AG04449 (cell line): Measurements from ENCODE around the gene DUSP2.

Experiments
- CTCF ChIA-PET: fragments of 350-600 bp; formaldehyde crosslinking; extraction: SDS; loops from one replicate; lab custom pipeline; 2021; ENCODE audit warnings: antibody characterized with exemption; lab: Yijun Ruan, JAX
- POLR2A ChIA-PET: fragments of 400-600, 350-600 bp; formaldehyde crosslinking; extraction: SDS; loops from one replicate; lab custom pipeline; 2020; ENCODE audit warnings: antibody characterized with exemption, inconsistent platforms; lab: Yijun Ruan, JAX
- DNase-seq: peaks from one replicate; pipeline ENCODE4 v3.0.0-alpha.2; 2010; ENCODE audit warnings: low read depth, low spot score
- H3K4me3 ChIP-seq: 2 replicates; pipeline ENCODE4 v1.5.1; 2011; ENCODE audit warnings: low read depth, mild to moderate bottlenecking, control low read depth, low read length
- TF ChIP-seq, protein P1 (sequence below): IDR thresholded peaks from one replicate; pipeline ENCODE4 v1.5.1; 2011; ENCODE audit warnings: mild to moderate bottlenecking, moderate library complexity, low read length, control low read depth, inconsistent platforms; ENCODE audit not compliant: insufficient read depth; ENCODE audit errors: missing control alignments

DUSP2 gene

DNA sequence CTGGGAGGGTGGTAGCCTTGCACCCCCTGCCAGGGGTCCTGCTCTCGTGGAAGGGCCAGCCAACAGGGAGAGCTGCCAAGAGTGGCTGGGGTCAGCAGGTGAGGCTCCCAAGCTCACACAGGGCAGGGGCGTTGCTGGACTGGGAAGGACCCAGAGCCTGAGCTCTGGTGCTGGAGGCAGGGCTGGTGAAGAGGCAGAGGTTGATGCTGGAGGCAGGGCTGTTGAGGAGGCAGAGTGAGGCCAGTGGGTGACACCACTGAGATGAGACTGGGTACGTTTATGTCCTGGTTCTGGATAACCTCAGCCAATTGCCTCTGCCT lies 35.9 kb downstream of the DUSP2 start:
- TF ChIP-seq, protein P1, sequence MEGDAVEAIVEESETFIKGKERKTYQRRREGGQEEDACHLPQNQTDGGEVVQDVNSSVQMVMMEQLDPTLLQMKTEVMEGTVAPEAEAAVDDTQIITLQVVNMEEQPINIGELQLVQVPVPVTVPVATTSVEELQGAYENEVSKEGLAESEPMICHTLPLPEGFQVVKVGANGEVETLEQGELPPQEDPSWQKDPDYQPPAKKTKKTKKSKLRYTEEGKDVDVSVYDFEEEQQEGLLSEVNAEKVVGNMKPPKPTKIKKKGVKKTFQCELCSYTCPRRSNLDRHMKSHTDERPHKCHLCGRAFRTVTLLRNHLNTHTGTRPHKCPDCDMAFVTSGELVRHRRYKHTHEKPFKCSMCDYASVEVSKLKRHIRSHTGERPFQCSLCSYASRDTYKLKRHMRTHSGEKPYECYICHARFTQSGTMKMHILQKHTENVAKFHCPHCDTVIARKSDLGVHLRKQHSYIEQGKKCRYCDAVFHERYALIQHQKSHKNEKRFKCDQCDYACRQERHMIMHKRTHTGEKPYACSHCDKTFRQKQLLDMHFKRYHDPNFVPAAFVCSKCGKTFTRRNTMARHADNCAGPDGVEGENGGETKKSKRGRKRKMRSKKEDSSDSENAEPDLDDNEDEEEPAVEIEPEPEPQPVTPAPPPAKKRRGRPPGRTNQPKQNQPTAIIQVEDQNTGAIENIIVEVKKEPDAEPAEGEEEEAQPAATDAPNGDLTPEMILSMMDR = no peak
- H3K4me3 ChIP-seq = no peak overlapping the region
- DNase-seq = no peak
- POLR2A ChIA-PET = no interaction called here
- CTCF ChIA-PET = interaction anchor here (2.3 to 4.1 kb wide), 2 partner anchors 9 to 27 kb away, joined by 5 to 40 read pairs; partner anchors contain the start of gene ADRA2B

GRCh38 chr2:96108541-96109360 lies 36.5 kb downstream of the DUSP2 start:
- TF ChIP-seq, protein P1 = no peak
- CTCF ChIA-PET = interaction anchor here (0.9 to 4.1 kb wide), 5 partner anchors 9 to 87 kb away, joined by 3 to 40 read pairs (median 5); partner anchors contain the start of gene ADRA2B
- H3K4me3 ChIP-seq = no peak overlapping the region
- DNase-seq = no peak
- POLR2A ChIA-PET = no interaction called here

- TF ChIP-seq, protein P1 = no peak
These were observed 37.1 kb downstream of the DUSP2 start for GRCh38 chr2:96108151-96108540.

DNA sequence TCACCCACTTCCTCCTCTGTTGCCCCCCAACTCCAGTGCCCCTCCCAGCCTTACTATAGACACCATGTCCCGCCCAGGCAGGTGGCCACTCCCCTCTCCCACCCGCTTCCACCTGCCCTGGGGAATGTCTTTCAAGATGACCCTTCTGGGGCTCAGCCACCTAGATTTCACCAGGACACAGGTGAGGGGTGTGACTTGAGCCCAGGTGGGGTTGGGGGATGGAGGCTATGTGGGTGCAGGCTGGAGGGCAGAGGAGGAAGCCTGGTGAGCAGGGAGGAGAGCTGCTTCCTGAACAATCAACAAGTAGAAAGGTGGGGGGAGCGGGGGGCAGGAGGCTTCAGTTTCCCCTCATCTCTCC lies 37.6 kb downstream of the DUSP2 start:
- ChIA-PET POLR2A (no interaction called here), CTCF (interaction anchor here (1.1 to 4.1 kb wide), 4 partner anchors 8 to 86 kb away, joined by 3 to 40 read pairs (median 5); partner anchors contain the start of gene ADRA2B)
- TF ChIP-seq, protein P1 = no peak
- no peak for DNase-seq
- no peak overlapping the region for H3K4me3 ChIP-seq

More at GRCh38 chr2:96108151-96108540, 37.1 kb downstream of the DUSP2 start:
- POLR2A ChIA-PET = no interaction called here
- no peak for DNase-seq
- CTCF ChIA-PET = interaction anchor here (0.9 to 4.1 kb wide), 5 partner anchors 9 to 86 kb away, joined by 3 to 40 read pairs (median 5); partner anchors contain the start of gene ADRA2B
- H3K4me3 ChIP-seq = no peak overlapping the region

DNA sequence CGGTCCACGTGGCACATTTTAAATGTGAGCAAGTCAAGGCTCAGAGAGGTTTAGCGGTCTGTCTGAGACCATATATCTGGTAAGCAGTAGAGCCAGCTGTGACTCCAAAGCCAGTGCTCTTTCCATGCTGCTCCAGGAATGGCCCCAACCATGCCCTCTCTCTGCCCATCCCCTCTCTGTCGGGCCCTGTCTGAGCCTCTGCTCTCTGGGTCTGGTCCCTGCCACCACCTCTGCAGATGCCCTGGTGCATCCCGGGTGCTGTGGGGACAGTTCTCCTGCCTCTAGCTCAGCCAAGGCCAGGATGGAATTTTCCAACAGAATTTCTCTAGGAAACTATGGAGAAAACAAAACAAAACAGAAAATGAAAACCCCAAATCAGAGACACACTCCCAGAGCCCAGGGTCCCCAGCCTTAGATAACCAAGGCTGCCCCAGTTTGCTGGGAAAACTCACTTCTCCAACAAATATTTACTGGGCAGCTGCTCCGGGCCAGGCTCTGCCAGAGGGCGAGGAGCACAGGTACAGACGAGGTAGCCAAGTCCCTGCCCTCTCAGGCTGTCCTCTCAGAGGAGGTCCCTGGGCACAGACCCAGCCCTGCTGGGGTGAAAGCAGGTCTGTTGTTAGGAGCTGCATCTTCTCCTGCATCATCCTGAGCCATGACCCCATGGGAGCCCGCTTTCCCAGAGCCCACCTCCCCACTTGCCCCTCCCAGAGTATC lies 38.1 kb downstream of the DUSP2 start:
- ChIA-PET CTCF (interaction anchor here (1.3 to 4.1 kb wide), 4 partner anchors 11 to 402 kb away, joined by 3 to 40 read pairs (median 5); partner anchors contain the start of gene ADRA2B), POLR2A (no interaction called here)
- H3K4me3 ChIP-seq = no peak overlapping the region
- TF ChIP-seq, protein P1 = no peak
- DNase-seq = no peak
